DMS53 treated with DMSO at 0.1 percent for 48 hours (cell line): Measurements from ENCODE around the gene RAD51B.
"Not testable (repeated sequence)": the region's sequence is repeated elsewhere in the genome, so short reads cannot be mapped to it uniquely, and the experiment has no call there.

Experiments
- DNase-seq: peaks from one replicate; lab custom pipeline; 2025; ENCODE audit not compliant: unreplicated experiment; lab: John Stamatoyannopoulos, UW

Gene RAD51B

GRCh38 chr14:68018598-68018997 is 199.0 kb downstream of the RAD51B start:
- no peak for DNase-seq

GRCh38 chr14:68020493-68020892 is 200.9 kb downstream of the RAD51B start:
- DNase-seq: no peak

- peak; percentile 71 for DNase-seq
These were observed 201.6 kb downstream of the RAD51B start for GRCh38 chr14:68020999-68021663.

GRCh38 chr14:68027276-68027675 is 207.7 kb downstream of the RAD51B start:
- no peak for DNase-seq

GRCh38 chr14:68028075-68028474 is 208.5 kb downstream of the RAD51B start:
- DNase-seq: no peak

- DNase-seq: not testable (repeated sequence)
These were observed 211.4 kb downstream of the RAD51B start for GRCh38 chr14:68031011-68031410.

GRCh38 chr14:68032154-68032553 is 212.6 kb downstream of the RAD51B start:
- DNase-seq: no peak

- no peak for DNase-seq
These were observed 213.9 kb downstream of the RAD51B start for GRCh38 chr14:68033336-68033932.

- DNase-seq: no peak
These were observed 215.3 kb downstream of the RAD51B start for GRCh38 chr14:68034896-68035295.

GRCh38 chr14:68036202-68036601 is 216.6 kb downstream of the RAD51B start:
- DNase-seq: no peak

- DNase-seq: no peak
These were observed 220.0 kb downstream of the RAD51B start for GRCh38 chr14:68039593-68039992.

GRCh38 chr14:68040633-68041369 is 221.2 kb downstream of the RAD51B start:
- DNase-seq: no peak

GRCh38 chr14:68041876-68042354 is 222.3 kb downstream of the RAD51B start:
- DNase-seq: no peak

- no peak for DNase-seq
These were observed 223.1 kb downstream of the RAD51B start for GRCh38 chr14:68042586-68043210.

- no peak for DNase-seq
These were observed 224.2 kb downstream of the RAD51B start for GRCh38 chr14:68043752-68044151.

GRCh38 chr14:68047906-68048305 is 228.3 kb downstream of the RAD51B start:
- DNase-seq: no peak

GRCh38 chr14:68048815-68049214 is 229.2 kb downstream of the RAD51B start:
- not testable (repeated sequence) for DNase-seq

GRCh38 chr14:68050177-68050576 is 230.6 kb downstream of the RAD51B start:
- DNase-seq: no peak

GRCh38 chr14:68051146-68051545 is 231.6 kb downstream of the RAD51B start:
- DNase-seq: no peak

GRCh38 chr14:68060198-68060597 is 240.6 kb downstream of the RAD51B start:
- no peak for DNase-seq

- DNase-seq: no peak
These were observed 243.1 kb downstream of the RAD51B start for GRCh38 chr14:68062651-68063050.

- DNase-seq: no peak
These were observed 245.7 kb downstream of the RAD51B start for GRCh38 chr14:68065322-68065721.
